GM18873 (cell line): ENCODE results near the gene FSHR.
A peak's percentile ranks its signal among the peaks of the same experiment; 100 is the strongest.

Experiments
- ATAC-seq: cut with Tn5 transposase; IDR thresholded peaks from one replicate; pipeline ENCODE4 v1.9.1; 2021; ENCODE audit warnings: mild to moderate bottlenecking, moderate library complexity, moderate number of reproducible peaks; ENCODE audit not compliant: unreplicated experiment, low FRiP score

Gene FSHR

DNA sequence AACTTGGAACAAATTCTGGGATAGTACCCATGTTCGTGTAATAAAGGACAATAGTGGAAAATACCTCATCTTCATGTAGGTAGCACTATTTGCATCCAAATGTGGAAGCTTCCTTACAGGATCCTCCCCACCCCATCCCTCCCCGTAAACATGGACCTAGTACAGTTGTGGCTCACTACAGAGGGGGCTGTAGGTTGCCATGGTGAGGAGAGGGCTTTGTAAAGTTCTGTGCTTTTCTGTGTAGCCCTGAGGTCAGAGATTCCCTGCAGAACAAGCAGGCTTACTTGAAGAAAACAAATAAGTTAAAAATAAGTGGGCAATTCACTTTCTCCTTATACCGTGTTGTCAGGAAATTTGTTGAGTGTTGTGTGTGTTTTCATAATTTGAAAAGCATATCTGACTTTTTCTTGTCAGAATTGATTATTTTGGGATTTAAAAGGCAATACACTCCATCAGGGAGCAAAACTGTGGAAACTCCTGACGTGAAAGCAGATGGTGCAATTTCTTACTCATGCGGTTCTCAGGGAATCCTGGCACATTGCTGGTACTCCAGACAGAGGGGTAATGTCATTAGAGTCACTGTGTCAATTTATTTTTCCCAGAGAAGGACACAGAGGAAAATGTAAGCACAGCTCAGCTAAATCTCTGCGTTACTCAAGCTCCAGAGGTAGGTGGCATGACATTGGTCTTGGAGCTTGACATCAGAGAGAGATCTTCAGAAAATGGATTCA lies 224.6 kb downstream of the FSHR start:
- ATAC-seq, result no peak

GRCh38 chr2:48927355-48927754 lies 227.0 kb downstream of the FSHR start:
- ATAC-seq, result no peak

DNA sequence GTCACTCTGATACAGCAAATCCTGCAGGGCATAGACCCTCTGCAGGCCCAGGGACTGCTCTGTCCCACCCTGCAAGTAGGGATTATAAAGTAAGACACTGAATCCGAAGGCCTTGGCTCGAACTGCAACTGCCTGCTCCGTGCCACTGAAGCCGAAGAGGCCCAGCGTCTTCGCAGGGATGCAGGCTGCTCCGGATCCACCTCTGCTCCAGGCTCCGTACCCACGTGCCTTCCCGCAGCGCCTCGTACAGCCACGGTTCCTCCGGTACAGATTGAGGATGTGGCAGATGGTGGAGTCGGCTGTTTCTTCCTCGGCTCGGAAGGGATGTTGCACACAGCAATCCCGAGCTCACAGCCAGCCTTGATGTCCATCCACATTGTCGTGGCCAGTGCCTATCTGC lies 238.4 kb downstream of the FSHR start:
- no peak for ATAC-seq

- ATAC-seq, result no peak
These were observed 239.1 kb downstream of the FSHR start for GRCh38 chr2:48915227-48915626.

GRCh38 chr2:48914477-48915089 lies 239.7 kb downstream of the FSHR start:
- ATAC-seq, result peak; percentile 67
